ENCODE measurements around the gene TMEM121B.

The TMEM121B gene

DNA sequence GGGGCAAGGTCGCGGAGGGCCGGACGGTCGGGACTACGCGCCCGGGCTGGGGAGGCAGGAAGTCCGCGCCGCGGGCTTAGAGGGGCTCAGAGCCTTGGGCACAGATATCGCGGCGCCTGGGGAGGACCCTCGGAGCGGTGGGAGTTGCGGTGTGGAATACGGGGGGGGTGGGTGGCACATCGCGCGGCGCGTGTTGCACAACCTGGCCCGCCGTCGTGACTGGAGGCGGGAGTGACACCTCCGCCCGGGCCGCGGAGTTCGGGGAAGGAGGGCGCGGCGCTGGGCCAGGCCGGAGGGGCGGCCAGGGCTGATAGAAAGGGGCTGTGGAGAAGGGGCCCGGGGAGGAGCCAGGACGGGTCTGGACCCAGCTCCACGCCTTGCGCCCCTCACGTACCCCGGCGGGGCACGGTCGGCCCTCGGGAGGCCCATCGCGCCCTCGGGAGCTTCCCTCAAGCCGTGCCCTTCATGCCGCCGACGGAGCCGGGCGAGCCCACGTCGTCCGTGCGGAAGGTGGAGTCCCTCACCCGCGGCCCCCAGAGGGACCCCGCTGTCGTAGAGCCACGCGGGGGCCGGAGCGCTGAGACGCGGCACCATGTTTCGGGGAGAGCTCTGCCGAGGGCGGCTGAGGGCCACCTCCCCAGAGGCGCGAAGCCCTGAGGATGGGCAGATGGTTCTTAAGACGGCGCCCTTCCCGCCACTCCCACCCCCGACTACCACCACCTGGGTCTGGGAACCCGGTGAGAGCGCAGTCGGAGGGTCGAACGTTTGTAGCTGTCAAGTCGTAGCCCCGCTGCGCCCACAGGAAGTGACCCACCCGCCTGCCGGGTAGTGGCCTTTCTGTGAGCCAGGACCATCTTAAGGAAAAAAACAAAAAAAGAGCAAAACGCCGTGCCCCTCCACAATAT is 35.6 kb downstream of the TMEM121B start:
- H3K4me3 ChIP-seq (ENCODE audit: low read length) = peak overlapping the region; percentile 76
- H3K9ac ChIP-seq (ENCODE audit: low read depth, low read length) = peak overlapping the region; percentile 53; the same call in 1 of the 2 replicates
- no peaks in the 10 kb centered on the region for H3K9me3 ChIP-seq (ENCODE audit: insufficient read depth, low read depth, low read length)
- H3K27me3 ChIP-seq (ENCODE audit: insufficient read depth, low read length) = peaks cover 46% of the 10 kb centered on the region
- no peaks in the 10 kb centered on the region for H3K4me1 ChIP-seq (ENCODE audit: insufficient read depth, low read length)
- H3K27ac ChIP-seq (ENCODE audit: low read length) = no peak overlapping the region
- H3K36me3 ChIP-seq (ENCODE audit: insufficient read depth, low read depth, low read length) = no peaks in the 10 kb centered on the region

DNA sequence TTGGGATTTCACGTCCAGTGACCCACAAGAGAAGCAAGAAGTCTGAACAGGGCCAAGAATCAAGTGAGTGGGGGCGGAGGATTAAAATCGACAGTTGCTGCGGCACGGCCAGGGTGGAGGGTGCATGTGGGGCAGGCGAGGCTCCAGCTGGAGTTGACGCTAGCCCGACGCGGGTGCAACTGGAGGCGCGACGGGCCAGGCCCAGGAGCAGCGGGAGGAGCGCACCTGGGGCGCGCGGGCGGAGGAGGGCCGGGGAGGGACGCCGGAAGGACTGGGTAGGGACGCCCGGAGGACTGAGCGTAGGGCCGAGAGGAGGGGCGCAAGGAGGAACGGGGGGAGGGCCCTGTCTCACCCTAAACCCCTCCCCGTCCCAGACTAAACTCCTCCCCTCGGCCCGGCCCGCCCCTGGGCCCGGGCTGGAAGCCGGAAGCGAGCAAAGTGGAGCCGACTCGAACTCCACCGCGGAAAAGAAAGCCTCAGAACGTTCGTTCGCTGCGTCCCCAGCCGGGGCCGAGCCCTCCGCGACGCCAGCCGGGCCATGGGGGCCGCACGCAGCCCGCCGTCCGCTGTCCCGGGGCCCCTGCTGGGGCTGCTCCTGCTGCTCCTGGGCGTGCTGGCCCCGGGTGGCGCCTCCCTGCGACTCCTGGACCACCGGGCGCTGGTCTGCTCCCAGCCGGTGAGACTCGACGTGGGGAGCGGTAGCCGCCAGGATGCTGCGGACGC is 36.4 kb downstream of the TMEM121B start, which contains the start of gene IL17RA:
IL17RA (plus strand) TSS at position 447 of the 723 bp plus-strand sequence; CDS start at position 539, 92 bp downstream.
- Histone ChIP-seq H3K36me3 (ENCODE audit: insufficient read depth, low read depth, low read length) (no peaks in the 10 kb centered on the region), H3K4me1 (ENCODE audit: insufficient read depth, low read length) (no peaks in the 10 kb centered on the region), H3K27ac (ENCODE audit: low read length) (no peak within 1 kb of the TSS), H3K4me3 (ENCODE audit: low read length) (peak within 1 kb of the TSS; percentile 76), H3K27me3 (ENCODE audit: insufficient read depth, low read length) (peaks cover 46% of the 10 kb centered on the region), H3K9me3 (ENCODE audit: insufficient read depth, low read depth, low read length) (no peaks in the 10 kb centered on the region), H3K9ac (ENCODE audit: low read depth, low read length) (peak within 1 kb of the TSS; percentile 53; the same call in 1 of the 2 replicates)

DNA sequence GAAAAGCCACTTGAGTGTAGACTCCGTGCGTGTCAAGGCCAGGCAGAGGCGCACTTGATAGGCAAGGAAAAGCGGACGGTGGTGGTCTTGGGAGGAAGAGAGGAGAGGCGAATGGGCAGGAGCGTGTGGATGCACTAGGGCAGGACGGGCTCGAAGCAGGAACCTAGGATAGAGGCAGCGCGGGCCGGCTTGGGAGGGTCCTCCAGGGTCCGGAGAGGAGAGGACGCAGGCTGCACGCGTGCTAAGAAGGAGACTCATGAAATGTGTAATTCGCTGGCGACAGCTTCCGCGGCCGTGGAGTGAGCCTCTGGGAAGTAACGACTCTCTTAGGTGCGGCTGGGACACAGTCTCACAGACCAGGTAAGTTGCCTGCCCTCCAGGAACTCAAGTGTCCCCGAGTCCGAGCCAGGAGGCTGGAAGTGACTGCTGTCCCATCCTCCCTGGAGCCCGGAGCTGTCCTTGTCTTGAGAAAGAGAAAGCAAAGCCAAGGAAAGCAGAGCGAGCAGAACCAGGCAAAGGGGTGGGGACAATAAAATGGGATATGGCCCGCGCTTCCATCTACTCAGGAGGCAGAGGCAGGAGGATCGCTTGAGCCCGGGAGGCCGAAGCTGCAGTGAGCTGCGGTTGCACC is 37.2 kb downstream of the TMEM121B start:
- no peaks in the 10 kb centered on the region for H3K36me3 ChIP-seq (ENCODE audit: insufficient read depth, low read depth, low read length)
- no peaks in the 10 kb centered on the region for H3K4me1 ChIP-seq (ENCODE audit: insufficient read depth, low read length)
- H3K4me3 ChIP-seq (ENCODE audit: low read length) = peak overlapping the region; percentile 76; the same call in 1 of the 2 replicates
- no peak overlapping the region for H3K9ac ChIP-seq (ENCODE audit: low read depth, low read length)
- no peak overlapping the region for H3K27ac ChIP-seq (ENCODE audit: low read length)
- no peaks in the 10 kb centered on the region for H3K9me3 ChIP-seq (ENCODE audit: insufficient read depth, low read depth, low read length)
- peaks cover 46% of the 10 kb centered on the region for H3K27me3 ChIP-seq (ENCODE audit: insufficient read depth, low read length)

DNA sequence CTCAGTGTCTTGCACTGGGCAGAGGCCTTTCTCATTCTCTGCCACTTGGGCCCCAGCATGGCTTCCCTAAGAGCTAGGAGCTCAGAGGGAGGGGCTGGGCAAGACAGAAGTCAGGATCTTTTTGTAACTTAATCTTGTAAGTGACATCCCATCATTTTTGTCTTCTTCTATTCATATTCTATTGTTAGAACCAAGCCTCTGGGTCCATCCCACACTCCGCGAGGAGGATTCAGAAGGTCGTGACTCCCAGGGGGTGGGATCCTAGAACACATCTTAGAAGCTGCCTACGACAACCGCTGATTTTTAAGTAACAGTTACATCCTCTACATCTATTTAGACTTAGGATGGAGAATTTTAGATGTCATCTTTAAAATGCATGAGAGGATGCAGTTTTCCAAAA is 37.9 kb downstream of the TMEM121B start:
- peaks cover 46% of the 10 kb centered on the region for H3K27me3 ChIP-seq (ENCODE audit: insufficient read depth, low read length)
- no peak overlapping the region for H3K4me3 ChIP-seq (ENCODE audit: low read length)
- H3K36me3 ChIP-seq (ENCODE audit: insufficient read depth, low read depth, low read length) = no peaks in the 10 kb centered on the region
- H3K9ac ChIP-seq (ENCODE audit: low read depth, low read length) = no peak overlapping the region
- no peak overlapping the region for H3K27ac ChIP-seq (ENCODE audit: low read length)
- H3K4me1 ChIP-seq (ENCODE audit: insufficient read depth, low read length) = no peaks in the 10 kb centered on the region
- no peaks in the 10 kb centered on the region for H3K9me3 ChIP-seq (ENCODE audit: insufficient read depth, low read depth, low read length)

DNA sequence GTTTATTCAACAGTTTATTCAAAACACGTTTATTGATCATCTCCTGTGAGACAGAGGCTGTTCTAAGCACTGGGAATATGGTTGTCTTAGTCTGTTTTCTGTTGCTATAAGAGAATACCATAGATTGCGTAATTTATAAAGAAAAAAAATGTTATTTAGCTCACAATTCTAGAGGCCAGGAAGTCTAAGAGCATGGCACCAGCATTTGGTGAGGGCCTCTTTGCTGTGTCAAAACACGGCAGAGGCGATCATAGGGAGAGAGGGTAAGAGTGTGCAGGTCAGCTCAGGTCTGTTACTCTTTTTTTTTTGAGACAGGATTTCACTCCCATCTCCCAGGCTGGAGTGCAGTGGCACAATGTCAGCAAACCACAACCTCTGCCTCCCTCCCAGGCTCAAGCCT is 41.6 kb downstream of the TMEM121B start:
- no peaks in the 10 kb centered on the region for H3K9me3 ChIP-seq (ENCODE audit: insufficient read depth, low read depth, low read length)
- H3K27ac ChIP-seq (ENCODE audit: low read length) = no peak overlapping the region
- no peaks in the 10 kb centered on the region for H3K36me3 ChIP-seq (ENCODE audit: insufficient read depth, low read depth, low read length)
- no peak overlapping the region for H3K4me3 ChIP-seq (ENCODE audit: low read length)
- H3K27me3 ChIP-seq (ENCODE audit: insufficient read depth, low read length) = peaks cover 14% of the 10 kb centered on the region
- no peak overlapping the region for H3K9ac ChIP-seq (ENCODE audit: low read depth, low read length)
- H3K4me1 ChIP-seq (ENCODE audit: insufficient read depth, low read length) = no peaks in the 10 kb centered on the region

DNA sequence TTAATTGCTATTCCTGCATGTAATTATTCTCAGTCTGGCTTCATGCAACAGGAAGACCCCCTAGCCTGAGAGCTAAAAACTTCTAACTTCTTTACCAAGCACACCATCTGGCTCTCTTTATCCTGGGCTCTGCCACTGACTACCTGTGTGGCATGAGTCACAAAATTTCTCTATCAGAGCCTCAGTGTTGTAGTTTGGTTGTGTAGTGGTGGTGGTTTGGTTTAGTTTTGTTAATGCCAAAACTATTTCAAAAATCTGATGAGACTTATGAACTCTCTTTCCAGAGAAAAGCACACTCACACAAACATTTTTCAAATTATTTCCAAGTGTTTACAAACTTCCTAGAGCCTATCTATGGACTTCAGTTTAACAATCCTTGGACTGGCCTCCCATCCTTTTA is 43.9 kb downstream of the TMEM121B start:
- no peak overlapping the region for H3K4me3 ChIP-seq (ENCODE audit: low read length)
- H3K27me3 ChIP-seq (ENCODE audit: insufficient read depth, low read length) = no peaks in the 10 kb centered on the region
- no peaks in the 10 kb centered on the region for H3K4me1 ChIP-seq (ENCODE audit: insufficient read depth, low read length)
- no peak overlapping the region for H3K27ac ChIP-seq (ENCODE audit: low read length)
- H3K9me3 ChIP-seq (ENCODE audit: insufficient read depth, low read depth, low read length) = no peaks in the 10 kb centered on the region
- H3K9ac ChIP-seq (ENCODE audit: low read depth, low read length) = no peak overlapping the region
- H3K36me3 ChIP-seq (ENCODE audit: insufficient read depth, low read depth, low read length) = no peaks in the 10 kb centered on the region

DNA sequence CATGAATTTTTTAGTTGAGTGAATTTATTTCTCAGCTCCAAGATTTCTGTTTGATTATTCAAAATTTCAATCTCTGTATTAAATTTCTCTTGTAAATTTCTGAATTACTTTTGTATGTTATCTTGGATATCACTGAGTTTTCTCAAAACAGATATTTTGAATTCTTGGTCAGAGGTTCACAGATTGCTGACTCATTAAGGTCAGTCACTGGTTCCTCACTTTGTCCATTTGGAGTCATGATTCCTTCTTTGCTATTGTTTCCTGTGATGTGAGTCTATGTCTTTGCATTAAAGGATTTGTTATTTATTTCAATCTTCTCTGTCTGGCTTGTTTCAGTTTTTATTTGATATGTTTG is 46.5 kb downstream of the TMEM121B start:
- Histone ChIP-seq H3K4me3 (ENCODE audit: low read length) (no peak overlapping the region), H3K27me3 (ENCODE audit: insufficient read depth, low read length) (no peaks in the 10 kb centered on the region), H3K36me3 (ENCODE audit: insufficient read depth, low read depth, low read length) (no peaks in the 10 kb centered on the region), H3K4me1 (ENCODE audit: insufficient read depth, low read length) (no peaks in the 10 kb centered on the region), H3K9ac (ENCODE audit: low read depth, low read length) (peak overlapping the region; percentile 47; the same call in 1 of the 2 replicates), H3K9me3 (ENCODE audit: insufficient read depth, low read depth, low read length) (no peaks in the 10 kb centered on the region), H3K27ac (ENCODE audit: low read length) (no peak overlapping the region)

DNA sequence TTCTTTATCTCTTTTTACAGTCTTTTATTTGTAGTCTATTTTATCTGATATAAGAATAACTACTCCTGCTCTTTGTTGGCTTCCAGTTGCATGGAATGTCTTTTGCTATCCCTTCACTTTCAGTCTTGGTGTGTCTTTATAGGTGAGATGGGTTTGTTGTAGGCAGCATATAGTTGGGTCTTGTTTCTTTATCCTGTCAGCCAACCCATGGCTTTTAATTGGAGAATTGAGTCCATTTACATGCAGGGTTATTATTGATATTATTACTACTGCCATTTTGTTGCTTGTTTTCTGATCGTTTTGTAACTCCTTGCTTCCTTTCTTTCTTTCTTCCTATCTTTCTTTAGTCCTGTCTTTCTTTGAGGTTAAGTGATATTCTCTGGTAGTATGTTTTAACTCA is 48.3 kb downstream of the TMEM121B start:
- no peaks in the 10 kb centered on the region for H3K9me3 ChIP-seq (ENCODE audit: insufficient read depth, low read depth, low read length)
- H3K36me3 ChIP-seq (ENCODE audit: insufficient read depth, low read depth, low read length) = no peaks in the 10 kb centered on the region
- H3K4me3 ChIP-seq (ENCODE audit: low read length) = no peak overlapping the region
- no peaks in the 10 kb centered on the region for H3K4me1 ChIP-seq (ENCODE audit: insufficient read depth, low read length)
- H3K27me3 ChIP-seq (ENCODE audit: insufficient read depth, low read length) = no peaks in the 10 kb centered on the region
- H3K27ac ChIP-seq (ENCODE audit: low read length) = no peak overlapping the region
- no peak overlapping the region for H3K9ac ChIP-seq (ENCODE audit: low read depth, low read length)
